Body of pancreas (tissue), 4 donors: ENCODE data around the gene DGCR8. TPM values are rescaled to one million over a fixed set of nuclear protein-coding genes. Genes with fewer than 3 reads are reported as not detected.

Experiments used
- ATAC-seq: fragments of 150-250 bp; one replicate; pipeline ENCODE4 v1.9.1; 2016
- DNase-seq, 4 donors: peaks; one replicate each; pipeline ENCODE4 v3.0.0-alpha.2; 2019
- H3K27ac ChIP-seq, 4 donors: fragments of 200-600 bp; sonication (generic); 1 replicate in 3 of 4; 2 replicates in 1 of 4; pipeline versions ENCODE4 v1.5.1 to v1.6.1; 2016 to 2019; ENCODE audit warnings: mild to moderate bottlenecking in 1 of 4, mixed read lengths in 1 of 4, moderate library complexity in 1 of 4
- H3K27me3 ChIP-seq, 2 donors: fragments of 200-600 bp; sonication (generic); one replicate each; pipeline ENCODE4 v1.6.0; 2016; ENCODE audit warnings: mild to moderate bottlenecking in 1 of 2
- H3K36me3 ChIP-seq, 2 donors: fragments of 200-600 bp; sonication (generic); replicated peaks in 1 of 2; 2 replicates each; pipeline ENCODE4 v1.5.1; 2016; ENCODE audit warnings: low read depth in 2 of 2; ENCODE audit not compliant: insufficient read depth in 1 of 2
- H3K4me1 ChIP-seq: fragments of 200-600 bp; sonication (generic); one replicate; pipeline ENCODE4 v1.6.0; 2016
- H3K4me3 ChIP-seq, 2 donors: fragments of 200-600 bp; sonication (generic); 1 replicate in 1 of 2; 2 replicates in 1 of 2; pipeline ENCODE4 v1.5.1; 2016 to 2019
- H3K9me3 ChIP-seq, 3 donors: fragments of 200-600 bp; sonication (generic); 1 replicate in 2 of 3; 2 replicates in 1 of 3; pipeline ENCODE4 v1.5.1; 2016
- CTCF ChIP-seq, 7 experiments: fragments of 450-650 bp in 4 of 7; fragments of 200-600 bp in 3 of 7; sonication (generic) in 3 of 7; IDR thresholded peaks; one replicate each; pipeline ENCODE4 v1.5.1; 2016 to 2019; ENCODE audit warnings: antibody characterized with exemption in 7 of 7
- POLR2A ChIP-seq, 3 donors: fragments of 450-650 bp; IDR thresholded peaks; one replicate each; pipeline ENCODE4 v1.6.1; 2016; ENCODE audit warnings: antibody characterized with exemption in 3 of 3, mild to moderate bottlenecking in 2 of 3
- WGBS, 2 donors: methylation state at CpG; one replicate each; pipeline ENCODE4 v1.1.5; 2017; 5-methylcytosine and 5-hydroxymethylcytosine counted together
- intact Hi-C: fragments of 100-400 bp; cut with DNase I; formaldehyde crosslinking; loops from one replicate; pipeline ENCODE4 v1.15.1; 2023
- total RNA-seq, 2 donors: library from RNA; depleted of rRNA; stranded (reverse); fragments of >200 nt; gene quantifications; one replicate each; pipeline ENCODE4 v1.1.0, GENCODE V29; 2016

DGCR8 gene
- total RNA-seq, 2 donors from 2014 or later = 25.7 to 53.4 TPM

DNA sequence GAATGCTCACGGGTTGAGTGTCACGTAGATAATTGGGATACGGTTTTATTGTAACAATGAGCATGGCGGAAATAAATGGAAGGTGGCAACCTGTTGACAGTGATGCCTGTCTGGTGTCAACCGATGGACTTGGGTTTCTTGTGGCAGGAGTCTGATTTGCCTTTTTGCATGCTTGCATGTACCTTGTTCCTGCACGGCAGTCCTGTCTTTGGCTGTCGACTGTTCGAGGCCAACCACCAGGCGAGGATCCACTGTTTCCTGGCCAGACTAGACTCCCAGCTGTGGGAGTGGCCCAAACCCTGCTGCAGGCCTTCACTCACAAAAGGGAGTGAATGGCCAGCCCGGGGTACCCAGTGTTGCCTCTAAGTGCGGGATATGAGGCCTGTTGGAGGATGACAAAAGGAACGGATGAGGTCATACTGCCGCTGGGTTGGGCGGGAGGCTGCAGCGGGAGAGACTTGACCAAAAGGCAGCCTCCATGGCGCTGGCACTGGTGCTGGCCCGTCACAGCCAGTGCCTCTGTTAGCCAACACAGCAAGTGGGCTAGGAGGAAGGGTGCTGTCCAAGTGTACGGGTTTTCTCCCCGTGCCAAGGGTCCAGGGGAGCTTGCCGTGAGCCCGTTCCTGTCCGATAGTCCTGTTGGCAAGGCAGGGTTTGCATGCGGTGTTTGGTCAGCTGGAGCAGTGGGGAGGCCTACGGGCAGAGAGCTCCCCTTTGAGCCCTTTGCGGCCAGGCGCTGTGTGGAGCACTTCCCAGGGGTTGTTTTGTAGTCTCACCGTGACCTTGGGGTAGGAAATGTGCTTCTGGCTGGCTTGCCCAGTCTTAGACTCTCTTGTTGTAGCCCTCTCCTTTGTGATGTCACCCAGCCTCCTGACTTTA is 974 bp downstream of the DGCR8 start:
- ATAC-seq (peak; percentile 6), DNase-seq (peak; percentile 47 to 51 (median 48))
- Histone ChIP-seq H3K27me3 (no peaks in the 10 kb centered on the region), H3K4me1 (peaks cover 52% of the 10 kb centered on the region), H3K27ac (peak overlapping the region; percentile 72 to 91 (median 84)), H3K4me3 (peak overlapping the region; percentile 5 to 58), H3K36me3 (peaks cover 0 to 2% of the 10 kb centered on the region in 2 donors), H3K9me3 (no peaks in the 10 kb centered on the region)
- intact Hi-C loops = no loop called here
- WGBS, 2 donors = 5 to 8% methylated on average over 14 to 27 of the region's 27 CpGs
- TF ChIP-seq CTCF (IDR thresholded peaks at IDR 0.05) (no peak), POLR2A (IDR thresholded peaks at IDR 0.05) (peak in 1 of 3 donors; percentile 21)

DNA sequence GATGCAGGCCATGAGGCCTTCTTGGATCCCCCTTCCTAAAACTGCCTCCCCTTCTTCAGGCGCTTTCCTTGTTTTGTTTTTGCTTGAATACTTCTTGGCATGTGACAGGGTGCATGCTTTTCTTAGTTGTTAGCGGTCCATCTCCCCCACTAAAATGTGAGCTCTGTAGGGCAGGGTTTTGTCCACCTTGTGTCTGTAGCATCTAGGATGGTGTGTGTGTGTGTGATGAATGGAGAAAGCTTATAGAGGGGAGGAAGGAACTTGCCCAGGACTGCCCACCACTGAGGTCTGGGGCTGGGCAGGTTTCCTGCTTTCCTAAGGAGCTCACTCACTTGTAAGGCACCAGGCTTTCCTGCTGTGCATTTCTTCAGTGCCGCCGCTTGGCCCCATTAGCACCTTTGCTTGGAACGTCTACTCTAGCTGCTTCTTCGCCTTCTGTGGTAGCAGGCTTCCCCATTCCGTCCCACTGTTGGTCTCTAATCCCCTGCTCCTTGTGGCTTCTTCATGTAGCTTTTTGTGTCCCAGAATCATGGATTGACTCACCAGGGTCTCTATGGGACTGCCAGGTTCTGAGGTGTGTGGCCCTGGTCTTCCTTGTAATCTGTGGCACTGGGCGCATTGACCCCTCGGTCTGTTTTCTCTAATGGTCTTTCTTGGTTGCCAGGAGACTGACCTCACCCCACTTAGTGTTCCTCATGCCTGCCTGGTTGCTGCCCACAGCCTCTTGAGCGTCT is 3.3 kb downstream of the DGCR8 start:
- DNase-seq = no peak
- no peak for TF ChIP-seq POLR2A (IDR thresholded peaks at IDR 0.05)
- no peak for TF ChIP-seq CTCF (IDR thresholded peaks at IDR 0.05)
- H3K9me3 ChIP-seq = no peaks in the 10 kb centered on the region
- H3K4me3 ChIP-seq = no peak overlapping the region
- peaks cover 52% of the 10 kb centered on the region for H3K4me1 ChIP-seq
- H3K27me3 ChIP-seq = no peaks in the 10 kb centered on the region
- 81 to 87% methylated on average over 10 of the region's 10 CpGs for WGBS, 2 donors
- intact Hi-C loops = no loop called here
- no peak overlapping the region for H3K27ac ChIP-seq
- ATAC-seq = no peak
- peaks cover 9 to 15% of the 10 kb centered on the region in 2 donors for H3K36me3 ChIP-seq

GRCh38 chr22:20083891-20084546 is 4.0 kb downstream of the DGCR8 start:
- Histone ChIP-seq H3K4me1 (peaks cover 50% of the 10 kb centered on the region), H3K27ac (no peak overlapping the region), H3K9me3 (no peaks in the 10 kb centered on the region), H3K27me3 (no peaks in the 10 kb centered on the region), H3K4me3 (no peak overlapping the region), H3K36me3 (peaks cover 9 to 17% of the 10 kb centered on the region in 2 donors)
- no peak for DNase-seq
- TF ChIP-seq CTCF (IDR thresholded peaks at IDR 0.05) (no peak), POLR2A (IDR thresholded peaks at IDR 0.05) (no peak)
- 76 to 77% methylated on average over 10 of the region's 10 CpGs for WGBS, 2 donors
- no peak for ATAC-seq
- intact Hi-C loops = no loop called here

DNA sequence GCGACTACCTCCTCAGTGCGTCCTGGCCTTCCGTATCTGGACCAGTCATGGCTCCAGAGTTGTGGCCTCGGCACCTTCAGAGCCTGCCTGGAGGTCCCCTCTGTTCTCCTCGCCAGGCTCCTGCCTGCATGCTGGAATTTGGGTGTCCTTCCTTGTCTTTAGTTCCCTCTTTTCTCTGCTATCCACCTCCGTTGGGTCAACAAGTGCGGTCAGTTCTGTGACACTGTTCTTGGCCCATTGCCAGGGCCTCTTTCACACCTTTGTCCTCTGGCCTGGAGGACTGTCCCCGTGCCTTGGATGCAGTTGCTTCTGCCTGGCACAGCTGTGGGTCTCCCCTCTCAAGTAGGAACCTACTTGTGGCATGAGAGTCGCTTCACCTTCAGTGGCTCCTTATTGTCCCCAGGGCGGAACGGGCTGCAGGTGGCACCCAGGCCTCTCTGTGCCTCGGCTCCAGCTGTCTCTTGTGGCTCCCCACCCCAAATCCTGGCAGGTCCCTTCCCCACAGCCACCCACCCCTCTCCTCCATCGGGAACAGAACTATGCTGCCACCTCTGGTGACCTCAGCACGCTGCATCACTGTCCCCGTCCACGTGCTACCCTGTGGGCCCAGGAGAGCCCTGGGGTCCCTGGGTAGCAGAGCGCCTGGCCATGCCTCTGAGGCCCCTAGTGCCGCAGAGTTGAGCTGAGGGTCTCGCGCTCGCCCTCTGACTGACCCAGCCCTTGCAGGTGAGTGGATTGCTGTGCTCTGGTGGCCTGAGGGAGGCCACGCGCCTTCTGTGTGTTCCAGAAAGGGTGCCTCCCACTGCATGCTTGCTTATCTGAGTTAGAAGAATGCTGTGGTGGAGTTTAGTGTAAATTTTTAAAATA is 4.7 kb downstream of the DGCR8 start:
- intact Hi-C loops = no loop called here
- no peaks in the 10 kb centered on the region for H3K27me3 ChIP-seq
- WGBS, 2 donors = 65 to 67% methylated on average over 18 to 23 of the region's 23 CpGs
- TF ChIP-seq POLR2A (IDR thresholded peaks at IDR 0.05) = no peak
- peak in 5 of 7 experiments; percentile 8 to 22 (median 18) for TF ChIP-seq CTCF (IDR thresholded peaks at IDR 0.05)
- DNase-seq (peak in 3 of 4 donors; percentile 31 to 58 (median 52)), ATAC-seq (no peak)
- no peaks in the 10 kb centered on the region for H3K9me3 ChIP-seq
- H3K36me3 ChIP-seq = peaks cover 9 to 24% of the 10 kb centered on the region in 2 donors
- H3K4me3 ChIP-seq = no peak overlapping the region
- H3K4me1 ChIP-seq = peaks cover 46% of the 10 kb centered on the region
- no peak overlapping the region for H3K27ac ChIP-seq
